Mammary epithelial cell (primary cell): ENCODE results near the gene BCORL1.

Experiments
- CTCF ChIP-seq, 2 donors: IDR thresholded peaks in 1 of 2; conservative IDR thresholded peaks in 1 of 2; 2 replicates each; pipeline ENCODE4 v1.5.1; 2011 to 2012; ENCODE audit warnings: inconsistent platforms in 2 of 2, low read length in 2 of 2, mild to moderate bottlenecking in 2 of 2, control low read depth in 1 of 2, low read depth in 1 of 2; ENCODE audit not compliant: insufficient read depth in 1 of 2; ENCODE audit errors: extremely low read depth in 1 of 2
- EZH2 ChIP-seq: IDR thresholded peaks from 2 replicates; pipeline ENCODE4 v1.6.1; 2012; ENCODE audit warnings: low read length, inconsistent platforms, borderline replicate concordance

- TF ChIP-seq EZH2 (no peak), CTCF (conservative IDR thresholded peaks at IDR 0.05 in 1 of 2, IDR thresholded peaks at IDR 0.05 in 1 of 2; ENCODE audit: extremely low read depth in 1 of 2, insufficient read depth in 1 of 2, low read depth in 1 of 2, low read length in 2 of 2) (no peak)
Observed at GRCh38 chrX:129945131-129945530, 37.3 kb upstream of the BCORL1 start.
